ENCODE measurements around the gene LSM10.

The LSM10 gene

DNA sequence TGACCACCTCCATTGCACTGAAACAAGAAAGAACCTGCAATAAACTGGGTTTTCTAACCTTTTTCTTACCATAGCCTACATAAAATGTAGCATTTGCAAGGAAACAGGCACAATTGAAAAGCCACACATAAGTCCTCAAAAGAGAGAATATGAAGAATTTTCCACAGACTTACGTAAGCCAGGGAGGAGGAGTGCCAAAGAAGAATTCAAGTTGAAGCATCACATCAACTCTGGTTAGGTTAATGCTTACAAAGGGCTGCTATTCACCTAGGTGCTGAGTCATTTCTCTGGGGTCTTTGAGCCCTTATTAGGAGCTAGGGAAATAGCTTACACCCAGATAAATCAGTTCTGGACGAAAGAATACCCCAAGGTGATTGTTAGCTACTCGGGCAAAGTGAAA is 42.9 kb upstream of the LSM10 start:
- TF ChIP-seq, protein P1, sequence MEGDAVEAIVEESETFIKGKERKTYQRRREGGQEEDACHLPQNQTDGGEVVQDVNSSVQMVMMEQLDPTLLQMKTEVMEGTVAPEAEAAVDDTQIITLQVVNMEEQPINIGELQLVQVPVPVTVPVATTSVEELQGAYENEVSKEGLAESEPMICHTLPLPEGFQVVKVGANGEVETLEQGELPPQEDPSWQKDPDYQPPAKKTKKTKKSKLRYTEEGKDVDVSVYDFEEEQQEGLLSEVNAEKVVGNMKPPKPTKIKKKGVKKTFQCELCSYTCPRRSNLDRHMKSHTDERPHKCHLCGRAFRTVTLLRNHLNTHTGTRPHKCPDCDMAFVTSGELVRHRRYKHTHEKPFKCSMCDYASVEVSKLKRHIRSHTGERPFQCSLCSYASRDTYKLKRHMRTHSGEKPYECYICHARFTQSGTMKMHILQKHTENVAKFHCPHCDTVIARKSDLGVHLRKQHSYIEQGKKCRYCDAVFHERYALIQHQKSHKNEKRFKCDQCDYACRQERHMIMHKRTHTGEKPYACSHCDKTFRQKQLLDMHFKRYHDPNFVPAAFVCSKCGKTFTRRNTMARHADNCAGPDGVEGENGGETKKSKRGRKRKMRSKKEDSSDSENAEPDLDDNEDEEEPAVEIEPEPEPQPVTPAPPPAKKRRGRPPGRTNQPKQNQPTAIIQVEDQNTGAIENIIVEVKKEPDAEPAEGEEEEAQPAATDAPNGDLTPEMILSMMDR (IDR thresholded peaks at IDR 0.05; ENCODE audit: low read depth, low read length) = no peak

DNA sequence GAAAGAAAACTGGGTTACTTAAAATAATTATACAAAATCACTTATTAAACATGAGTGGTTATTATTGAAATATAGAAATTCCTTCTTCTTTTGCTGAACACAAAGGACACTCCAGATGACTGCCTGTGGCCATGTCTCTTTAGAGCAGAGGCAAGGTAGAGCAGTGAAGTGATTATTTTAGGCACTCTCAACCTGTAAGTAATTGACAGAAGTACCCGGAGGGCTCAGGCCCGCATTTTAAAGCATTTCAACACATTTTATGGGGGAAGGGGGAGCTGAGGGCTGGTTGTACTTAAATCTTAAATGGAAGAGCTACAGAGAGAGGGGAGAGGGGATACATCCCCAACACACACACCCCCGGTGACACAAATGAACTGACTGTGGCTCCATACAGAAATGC is 42.3 kb upstream of the LSM10 start:
- Histone ChIP-seq H3K4me3 (ENCODE audit: low read depth, low read length) (no peak overlapping the region), H3K36me3 (no peaks in the 10 kb centered on the region), H3K4me1 (no peaks in the 10 kb centered on the region), H3K27me3 (no peaks in the 10 kb centered on the region), H3K9me3 (no peaks in the 10 kb centered on the region)
- DNase-seq = no peak
- TF ChIP-seq, protein P1 (IDR thresholded peaks at IDR 0.05; ENCODE audit: low read depth, low read length) = no peak

More for the DNA sequence above, 42.9 kb upstream of the LSM10 start:
- Histone ChIP-seq H3K36me3 (no peaks in the 10 kb centered on the region), H3K9me3 (no peaks in the 10 kb centered on the region), H3K4me3 (ENCODE audit: low read depth, low read length) (no peak overlapping the region), H3K4me1 (no peaks in the 10 kb centered on the region), H3K27me3 (no peaks in the 10 kb centered on the region)
- DNase-seq = no peak

DNA sequence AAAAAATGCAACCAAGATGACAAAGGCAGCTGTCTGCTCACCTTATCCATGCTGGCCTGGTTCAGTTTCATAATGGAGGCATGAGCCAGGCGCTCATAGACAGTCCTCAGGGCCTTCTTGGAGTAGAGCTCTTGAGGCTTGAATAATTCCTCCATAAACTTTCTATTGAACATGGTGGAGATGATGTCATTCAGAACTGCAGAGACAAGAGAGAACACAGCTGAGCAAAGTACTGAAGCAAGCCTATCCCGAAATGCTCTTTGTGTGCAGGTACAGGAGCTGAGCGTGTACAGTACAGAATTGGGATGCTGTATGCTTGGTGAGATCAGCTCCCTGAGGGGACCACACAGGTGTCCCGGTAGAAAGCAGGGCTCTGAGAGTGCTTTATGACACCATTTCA is 41.0 kb upstream of the LSM10 start:
- no peaks in the 10 kb centered on the region for H3K27me3 ChIP-seq
- no peaks in the 10 kb centered on the region for H3K4me1 ChIP-seq
- DNase-seq = no peak
- H3K4me3 ChIP-seq (ENCODE audit: low read depth, low read length) = no peak overlapping the region
- H3K9me3 ChIP-seq = no peaks in the 10 kb centered on the region
- TF ChIP-seq, protein P1 (IDR thresholded peaks at IDR 0.05; ENCODE audit: low read depth, low read length) = no peak
- H3K36me3 ChIP-seq = no peaks in the 10 kb centered on the region

DNA sequence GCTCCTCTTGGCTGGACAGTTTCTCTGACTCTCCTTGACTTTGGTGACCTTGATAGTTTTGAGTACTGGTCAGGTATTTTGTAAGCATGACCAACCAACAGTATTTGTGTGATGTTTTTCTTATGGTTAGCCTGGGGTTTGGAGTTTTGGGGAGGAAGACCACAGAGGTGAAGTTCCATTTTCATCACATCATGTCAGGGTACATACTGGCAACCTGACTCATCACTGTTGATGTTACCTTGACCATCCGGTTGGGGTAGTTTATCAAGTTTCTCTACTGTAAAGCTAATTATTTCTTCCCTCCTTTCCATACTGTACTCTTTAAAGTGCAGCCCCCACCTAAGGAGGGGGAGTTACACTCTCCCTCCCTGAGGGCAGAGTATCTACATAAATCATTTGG is 39.1 kb upstream of the LSM10 start:
- DNase-seq = no peak
- TF ChIP-seq, protein P1 (IDR thresholded peaks at IDR 0.05; ENCODE audit: low read depth, low read length) = no peak
- H3K36me3 ChIP-seq = no peaks in the 10 kb centered on the region

DNA sequence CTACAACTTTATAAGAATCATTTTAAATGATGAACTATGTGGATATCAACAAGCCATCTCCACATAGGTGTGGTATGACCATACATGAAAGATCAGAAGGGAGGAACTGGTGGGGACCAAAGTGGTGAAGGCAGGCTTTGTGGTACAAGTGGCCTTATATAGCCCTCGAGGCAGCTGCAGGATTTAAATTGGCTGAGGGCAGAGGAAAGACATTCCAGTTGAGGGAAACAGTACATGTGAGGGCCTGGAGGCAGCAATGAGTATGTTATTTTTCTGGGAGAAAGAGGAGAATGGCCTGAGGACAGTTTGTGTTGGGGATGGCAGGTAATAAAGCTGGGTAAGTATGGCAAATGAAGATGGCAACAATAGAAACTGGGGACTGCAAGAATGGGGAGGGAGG is 35.4 kb upstream of the LSM10 start:
- H3K27me3 ChIP-seq = no peaks in the 10 kb centered on the region
- TF ChIP-seq, protein P1 (IDR thresholded peaks at IDR 0.05; ENCODE audit: low read depth, low read length) = no peak
- H3K4me1 ChIP-seq = no peaks in the 10 kb centered on the region
- no peaks in the 10 kb centered on the region for H3K9me3 ChIP-seq
- no peaks in the 10 kb centered on the region for H3K36me3 ChIP-seq
- H3K4me3 ChIP-seq (ENCODE audit: low read depth, low read length) = no peak overlapping the region
- DNase-seq = no peak

More for the DNA sequence above, 39.1 kb upstream of the LSM10 start:
- Histone ChIP-seq H3K27me3 (no peaks in the 10 kb centered on the region), H3K4me1 (no peaks in the 10 kb centered on the region), H3K9me3 (no peaks in the 10 kb centered on the region), H3K4me3 (ENCODE audit: low read depth, low read length) (no peak overlapping the region)

DNA sequence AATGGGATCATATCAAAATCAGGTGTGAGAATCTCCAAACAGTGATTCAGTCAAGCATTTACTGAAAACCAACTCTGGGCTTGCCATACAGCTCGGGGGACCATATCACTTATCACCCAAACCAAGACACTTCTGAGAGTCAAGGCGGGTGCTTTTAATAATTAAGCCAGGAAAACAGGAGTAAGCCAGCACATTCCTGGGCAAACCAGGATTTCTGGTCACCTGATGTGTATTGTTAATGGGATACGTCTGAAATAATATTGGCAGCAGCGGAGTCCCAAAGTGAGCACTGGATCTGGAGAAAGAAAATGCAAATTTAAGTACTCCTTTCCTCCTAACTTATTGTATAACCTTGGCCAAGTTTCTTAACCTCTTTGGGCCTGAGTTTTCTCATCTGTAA is 34.9 kb upstream of the LSM10 start:
- no peak for DNase-seq
- TF ChIP-seq, protein P1 (IDR thresholded peaks at IDR 0.05; ENCODE audit: low read depth, low read length) = no peak
- H3K4me1 ChIP-seq = no peaks in the 10 kb centered on the region
- H3K4me3 ChIP-seq (ENCODE audit: low read depth, low read length) = no peak overlapping the region
- H3K27me3 ChIP-seq = no peaks in the 10 kb centered on the region
- no peaks in the 10 kb centered on the region for H3K9me3 ChIP-seq
- no peaks in the 10 kb centered on the region for H3K36me3 ChIP-seq
